Stomach (tissue), 4 donors: Measurements from ENCODE around the gene FAM120A.

ENCODE experiments used
- CTCF ChIP-seq, 7 experiments: fragments of 450-650 bp in 4 of 7; fragments of 200-600 bp in 3 of 7; sonication (generic) in 3 of 7; IDR thresholded peaks; one replicate each; pipeline ENCODE4 v1.5.1; 2016 to 2019; ENCODE audit warnings: antibody characterized with exemption in 7 of 7, control low read depth in 2 of 7, mild to moderate bottlenecking in 1 of 7
- EP300 ChIP-seq: sonication (generic); formaldehyde crosslinking; IDR thresholded peaks from one replicate; pipeline ENCODE4 v1.6.1; 2017; ENCODE audit warnings: antibody characterized with exemption
- POLR2A ChIP-seq, 4 donors: fragments of 450-650 bp; IDR thresholded peaks; one replicate each; pipeline ENCODE4 v1.6.1; 2016; ENCODE audit warnings: antibody characterized with exemption in 4 of 4, control low read depth in 2 of 4, mild to moderate bottlenecking in 1 of 4, moderate library complexity in 1 of 4
- POLR2AphosphoS5 ChIP-seq, 3 donors: sonication (generic); formaldehyde crosslinking; IDR thresholded peaks; one replicate each; pipeline ENCODE4 v1.6.1; 2016; ENCODE audit warnings: antibody characterized with exemption in 3 of 3

- no peak for TF ChIP-seq CTCF (IDR thresholded peaks at IDR 0.05)
- no peak for TF ChIP-seq EP300
- TF ChIP-seq POLR2A (IDR thresholded peaks at IDR 0.05) = no peak
- TF ChIP-seq POLR2AphosphoS5 (IDR thresholded peaks at IDR 0.05) = no peak
Measured at GRCh38 chr9:93476924-93477323, 25.4 kb downstream of the FAM120A start.
